ENCODE results near the gene SLC25A2.
"Not testable (repeated sequence)": the region's sequence is repeated elsewhere in the genome, so short reads cannot be mapped to it uniquely, and the experiment has no call there.

SLC25A2 gene

DNA sequence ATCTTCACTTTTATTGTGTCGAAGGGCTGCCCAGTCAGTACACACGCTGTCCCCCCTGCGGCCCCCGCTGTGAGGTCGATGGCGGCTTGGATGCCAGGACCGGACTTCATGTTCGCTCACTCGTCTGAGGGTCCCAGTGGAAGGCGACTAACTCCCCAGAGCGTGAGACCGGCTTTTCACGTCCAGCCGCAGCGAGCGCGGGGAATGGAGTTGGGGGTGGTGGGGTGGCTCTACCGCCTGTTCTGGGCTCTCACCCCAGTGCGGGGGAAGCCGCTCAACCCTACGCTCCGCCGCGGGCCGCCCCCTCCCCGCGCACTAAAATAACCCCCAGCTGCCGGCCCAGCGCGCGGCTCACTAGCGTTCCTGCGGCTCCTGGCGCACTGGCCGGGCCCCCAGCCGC, at the start of gene SLC25A2:
TSS of gene SLC25A2 (minus strand) at position 294 of the 400 bp plus-strand sequence. CDS start at position 110, 184 bp downstream.
- no peak for DNase-seq (ENCODE audit: low read depth, low spot score)

DNA sequence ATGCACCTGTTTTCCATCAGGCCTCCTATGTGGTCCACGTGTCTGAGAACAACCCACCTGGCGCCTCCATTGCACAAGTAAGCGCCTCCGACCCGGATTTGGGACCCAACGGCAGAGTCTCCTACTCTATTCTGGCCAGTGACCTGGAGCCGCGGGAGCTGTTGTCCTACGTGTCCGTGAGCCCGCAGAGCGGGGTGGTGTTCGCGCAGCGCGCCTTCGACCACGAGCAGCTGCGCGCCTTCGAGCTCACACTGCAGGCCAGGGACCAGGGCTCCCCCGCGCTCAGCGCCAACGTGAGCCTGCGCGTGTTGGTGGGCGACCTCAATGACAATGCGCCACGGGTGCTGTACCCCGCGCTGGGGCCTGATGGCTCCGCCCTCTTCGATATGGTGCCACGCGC, 47.7 kb upstream of the SLC25A2 start:
- no peak for DNase-seq (ENCODE audit: low read depth, low spot score)

DNA sequence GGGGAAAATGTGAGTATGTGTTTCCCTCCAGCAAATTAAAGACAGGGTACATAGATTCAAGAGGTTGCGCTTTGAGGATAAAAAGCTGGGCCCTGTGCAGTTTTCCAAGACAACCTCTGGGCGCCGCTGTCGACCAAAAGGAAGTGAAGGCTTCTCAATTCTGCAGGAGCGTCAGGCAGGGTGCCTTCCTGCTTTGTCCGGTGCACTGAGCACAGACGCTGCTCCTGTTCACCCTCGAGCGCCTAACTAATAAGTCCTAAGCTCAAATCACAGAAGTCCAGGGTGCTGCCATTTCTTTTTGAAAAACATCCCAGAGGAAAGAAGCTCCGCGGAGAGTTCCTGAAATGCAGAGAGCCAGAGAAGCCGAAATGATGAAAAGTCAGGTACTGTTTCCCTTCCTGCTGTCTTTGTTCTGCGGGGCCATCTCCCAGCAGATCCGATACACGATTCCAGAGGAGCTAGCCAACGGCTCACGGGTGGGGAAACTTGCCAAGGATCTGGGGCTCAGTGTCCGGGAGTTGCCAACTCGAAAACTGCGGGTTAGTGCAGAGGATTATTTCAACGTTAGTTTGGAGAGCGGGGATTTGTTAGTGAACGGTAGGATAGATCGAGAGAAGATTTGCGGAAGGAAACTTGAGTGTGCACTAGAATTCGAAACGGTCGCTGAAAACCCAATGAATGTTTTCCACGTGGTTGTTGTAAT, 46.2 kb upstream of the SLC25A2 start, which contains the start of gene PCDHGB1:
TSS of gene PCDHGB1 (plus strand) at position 183 of the 703 bp plus-strand sequence. CDS start at position 345, 162 bp downstream.
- DNase-seq (ENCODE audit: low read depth, low spot score): no peak

DNA sequence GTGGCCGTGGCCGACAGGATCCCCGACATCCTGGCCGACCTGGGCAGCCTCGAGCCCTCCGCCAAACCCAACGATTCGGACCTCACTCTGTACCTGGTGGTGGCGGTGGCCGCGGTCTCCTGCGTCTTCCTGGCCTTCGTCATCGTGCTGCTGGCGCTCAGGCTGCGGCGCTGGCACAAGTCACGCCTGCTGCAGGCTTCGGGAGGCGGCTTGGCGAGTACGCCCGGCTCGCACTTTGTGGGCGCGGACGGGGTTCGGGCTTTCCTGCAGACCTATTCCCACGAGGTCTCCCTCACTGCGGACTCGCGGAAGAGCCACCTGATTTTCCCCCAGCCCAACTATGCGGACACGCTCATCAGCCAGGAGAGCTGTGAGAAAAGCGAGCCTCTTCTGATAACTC, 42.2 kb upstream of the SLC25A2 start:
- not testable (repeated sequence) for DNase-seq (ENCODE audit: low read depth, low spot score)

DNA sequence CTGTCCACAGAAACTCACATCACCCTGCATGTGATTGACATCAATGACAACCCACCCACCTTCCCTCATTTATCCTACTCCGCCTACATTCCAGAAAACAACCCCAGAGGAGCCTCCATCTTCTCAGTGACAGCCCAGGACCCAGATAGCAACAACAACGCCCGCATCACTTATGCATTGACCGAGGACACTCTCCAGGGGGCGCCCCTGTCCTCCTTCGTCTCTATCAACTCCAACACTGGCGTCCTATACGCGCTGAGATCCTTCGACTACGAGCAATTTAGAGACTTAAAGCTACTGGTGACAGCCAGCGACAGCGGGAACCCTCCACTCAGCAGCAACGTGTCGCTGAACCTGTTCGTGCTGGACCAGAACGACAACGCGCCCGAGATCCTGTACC, 41.5 kb upstream of the SLC25A2 start:
- no peak for DNase-seq (ENCODE audit: low read depth, low spot score)

DNA sequence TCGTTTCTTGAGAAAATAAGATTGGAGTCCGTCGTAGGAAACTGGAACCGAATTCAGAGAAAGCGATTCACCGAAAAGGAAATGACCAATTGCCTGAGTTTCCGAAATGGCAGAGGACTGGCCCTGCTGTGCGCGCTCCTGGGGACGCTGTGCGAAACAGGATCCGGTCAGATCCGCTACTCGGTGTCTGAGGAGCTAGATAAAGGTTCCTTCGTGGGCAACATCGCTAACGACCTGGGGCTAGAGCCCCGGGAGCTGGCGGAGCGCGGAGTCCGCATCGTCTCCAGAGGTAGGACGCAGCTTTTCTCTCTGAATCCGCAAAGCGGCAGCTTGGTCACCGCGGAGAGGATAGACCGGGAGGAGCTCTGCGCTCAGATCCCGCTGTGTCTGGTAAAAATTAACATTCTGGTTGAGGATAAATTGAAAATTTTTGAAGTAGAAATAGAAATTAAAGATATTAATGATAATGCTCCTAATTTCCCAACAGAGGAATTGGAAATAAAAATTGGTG, 40.2 kb upstream of the SLC25A2 start:
- no peak for DNase-seq (ENCODE audit: low read depth, low spot score)

DNA sequence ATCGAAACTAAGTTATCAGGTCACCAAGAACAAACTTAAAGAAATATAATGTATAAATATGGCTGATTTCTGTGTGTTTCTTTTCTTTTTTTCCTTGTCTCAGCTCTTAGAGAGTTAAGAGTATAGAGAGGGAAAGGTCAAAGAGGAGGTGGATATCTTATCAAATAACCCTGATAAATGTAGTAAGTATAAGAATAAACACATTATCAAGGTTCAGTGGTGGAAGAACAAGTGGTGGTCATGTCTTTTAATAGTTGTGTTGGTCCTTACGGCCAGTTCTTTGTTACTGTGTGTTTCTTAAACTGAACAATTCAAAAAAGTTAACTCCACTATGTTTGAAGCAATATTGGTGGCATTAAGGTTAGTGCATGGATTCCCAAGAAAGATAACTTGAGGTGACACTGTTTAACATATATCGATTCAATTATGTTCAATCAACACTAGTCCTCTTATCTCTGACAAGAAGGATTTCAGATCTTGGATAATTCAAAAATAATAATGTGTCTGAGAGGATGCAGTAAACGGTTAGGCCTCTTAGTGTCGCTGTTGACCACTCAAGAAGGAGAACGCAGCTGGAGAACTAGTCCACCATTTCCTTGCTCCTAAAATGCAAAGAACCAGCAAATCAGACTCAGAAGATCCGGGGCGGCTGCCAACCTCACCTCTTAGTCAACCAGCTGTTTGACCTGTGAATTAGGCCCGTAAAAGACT, 39.5 kb upstream of the SLC25A2 start, which contains the start of gene PCDHGA3:
TSS of gene PCDHGA3 (plus strand) at position 588 of the 711 bp plus-strand sequence. CDS start 205 bp downstream, outside the sequence.
- no peak for DNase-seq (ENCODE audit: low read depth, low spot score)

DNA sequence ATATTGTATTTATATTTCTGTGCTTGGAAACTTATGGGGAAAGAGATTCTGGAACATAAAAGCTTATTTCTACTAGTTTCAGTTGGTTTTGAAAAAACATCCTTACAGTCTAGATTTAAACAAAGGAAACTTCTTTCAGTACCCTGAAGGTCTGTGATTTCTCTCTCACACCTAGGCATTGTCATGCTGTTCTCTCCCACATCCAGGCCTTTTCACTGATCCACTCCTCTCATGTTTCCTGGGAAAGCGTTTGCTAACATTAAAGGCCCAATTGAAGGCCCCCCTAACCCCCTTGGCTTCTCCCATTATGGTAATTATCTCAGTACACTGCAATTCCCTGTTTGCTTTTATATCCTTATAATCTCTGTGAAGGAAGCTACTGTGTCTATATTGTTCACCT, 38.9 kb upstream of the SLC25A2 start:
- DNase-seq (ENCODE audit: low read depth, low spot score): no peak

DNA sequence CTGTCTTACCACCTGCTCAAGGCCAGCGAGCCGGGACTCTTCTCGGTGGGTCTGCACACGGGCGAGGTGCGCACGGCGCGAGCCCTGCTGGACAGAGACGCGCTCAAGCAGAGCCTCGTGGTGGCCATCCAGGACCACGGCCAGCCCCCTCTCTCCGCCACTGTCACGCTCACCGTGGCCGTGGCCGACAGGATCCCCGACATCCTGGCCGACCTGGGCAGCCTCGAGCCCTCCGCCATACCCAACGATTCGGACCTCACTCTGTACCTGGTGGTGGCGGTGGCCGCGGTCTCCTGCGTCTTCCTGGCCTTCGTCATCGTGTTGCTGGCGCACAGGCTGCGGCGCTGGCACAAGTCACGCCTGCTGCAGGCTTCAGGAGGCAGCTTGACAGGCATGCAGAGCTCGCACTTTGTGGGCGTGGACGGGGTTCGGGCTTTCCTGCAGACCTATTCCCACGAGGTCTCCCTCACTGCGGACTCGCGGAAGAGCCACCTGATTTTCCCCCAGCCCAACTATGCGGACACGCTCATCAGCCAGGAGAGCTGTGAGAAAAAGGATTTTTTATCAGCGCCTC, 37.0 kb upstream of the SLC25A2 start:
- not testable (repeated sequence) for DNase-seq (ENCODE audit: low read depth, low spot score)

DNA sequence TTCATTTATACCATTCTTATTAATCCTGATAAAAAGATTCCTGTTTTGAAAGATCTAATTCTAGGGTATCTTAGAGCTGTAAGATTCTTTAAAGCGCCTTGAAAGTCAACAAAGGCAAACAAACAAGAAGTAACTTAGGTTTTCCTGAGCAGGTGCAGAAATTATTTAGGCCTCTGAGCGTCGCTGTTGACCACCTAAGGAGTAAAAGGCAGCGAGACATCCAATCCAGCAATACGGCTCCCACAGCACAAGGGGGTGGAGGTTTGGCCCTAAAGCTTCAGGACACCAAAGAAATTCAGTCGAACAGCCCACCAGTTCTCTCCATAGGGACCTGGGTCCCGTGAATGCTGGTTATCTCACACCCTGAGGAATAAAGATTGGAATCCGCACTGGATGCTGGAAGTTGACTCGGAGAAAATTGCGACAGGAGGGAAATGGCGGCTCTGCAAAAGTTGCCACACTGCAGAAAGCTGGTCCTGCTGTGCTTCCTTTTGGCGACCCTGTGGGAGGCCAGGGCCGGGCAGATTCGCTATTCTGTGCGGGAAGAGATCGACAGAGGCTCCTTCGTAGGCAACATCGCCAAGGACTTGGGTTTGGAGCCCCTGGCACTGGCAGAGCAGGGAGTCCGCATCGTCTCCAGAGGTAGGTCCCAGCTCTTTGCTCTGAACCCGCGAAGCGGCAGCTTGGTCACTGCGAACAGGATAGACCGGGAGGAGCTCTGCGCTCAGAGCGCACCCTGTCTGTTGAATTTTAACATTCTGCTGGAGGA, 34.9 kb upstream of the SLC25A2 start, which contains the start of gene PCDHGA2:
TSS of gene PCDHGA2 (plus strand) at position 223 of the 769 bp plus-strand sequence.
- no peak for DNase-seq (ENCODE audit: low read depth, low spot score)

DNA sequence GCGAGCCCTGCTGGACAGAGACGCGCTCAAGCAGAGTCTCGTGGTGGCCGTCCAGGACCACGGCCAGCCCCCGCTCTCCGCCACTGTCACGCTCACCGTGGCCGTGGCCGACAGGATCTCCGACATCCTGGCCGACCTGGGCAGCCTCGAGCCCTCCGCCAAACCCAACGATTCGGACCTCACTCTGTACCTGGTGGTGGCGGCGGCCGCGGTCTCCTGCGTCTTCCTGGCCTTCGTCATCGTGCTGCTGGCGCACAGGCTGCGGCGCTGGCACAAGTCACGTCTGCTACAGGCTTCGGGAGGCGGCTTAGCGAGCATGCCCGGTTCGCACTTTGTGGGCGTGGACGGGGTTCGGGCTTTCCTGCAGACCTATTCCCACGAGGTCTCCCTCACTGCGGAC, 28.7 kb upstream of the SLC25A2 start:
- DNase-seq (ENCODE audit: low read depth, low spot score): not testable (repeated sequence)

DNA sequence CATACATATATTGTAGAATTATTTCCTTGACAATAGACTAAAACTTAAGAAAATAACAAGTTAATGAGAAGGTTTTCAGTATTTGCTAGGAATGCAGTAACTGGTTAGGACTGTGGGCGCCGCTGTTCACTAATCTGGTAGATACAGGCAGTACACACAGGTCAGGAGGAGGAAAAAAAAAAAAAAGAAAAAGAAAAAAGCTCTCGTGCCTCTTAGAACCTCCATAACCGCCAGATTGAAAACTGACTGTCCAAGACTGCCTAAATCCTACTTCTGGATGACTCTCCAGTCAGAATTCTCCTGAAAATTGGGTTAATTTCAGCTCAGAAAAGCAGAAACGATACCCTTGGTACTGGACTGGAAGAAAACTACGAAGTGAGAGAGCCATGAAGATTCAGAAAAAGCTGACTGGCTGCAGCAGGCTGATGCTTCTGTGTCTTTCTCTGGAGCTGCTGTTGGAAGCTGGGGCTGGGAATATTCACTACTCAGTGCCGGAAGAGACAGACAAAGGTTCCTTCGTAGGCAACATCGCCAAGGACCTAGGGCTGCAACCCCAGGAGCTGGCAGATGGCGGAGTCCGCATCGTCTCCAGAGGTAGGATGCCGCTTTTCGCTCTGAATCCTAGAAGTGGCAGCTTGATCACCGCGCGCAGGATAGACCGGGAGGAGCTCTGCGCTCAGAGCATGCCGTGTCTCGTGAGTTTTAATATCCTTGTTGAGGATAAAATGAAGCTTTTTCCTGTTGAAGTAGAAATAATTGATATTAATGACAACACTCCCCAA, 26.6 kb upstream of the SLC25A2 start, which contains the start of gene PCDHGA1:
TSS of gene PCDHGA1 (plus strand) at position 216 of the 782 bp plus-strand sequence.
- no peak for DNase-seq (ENCODE audit: low read depth, low spot score)

DNA sequence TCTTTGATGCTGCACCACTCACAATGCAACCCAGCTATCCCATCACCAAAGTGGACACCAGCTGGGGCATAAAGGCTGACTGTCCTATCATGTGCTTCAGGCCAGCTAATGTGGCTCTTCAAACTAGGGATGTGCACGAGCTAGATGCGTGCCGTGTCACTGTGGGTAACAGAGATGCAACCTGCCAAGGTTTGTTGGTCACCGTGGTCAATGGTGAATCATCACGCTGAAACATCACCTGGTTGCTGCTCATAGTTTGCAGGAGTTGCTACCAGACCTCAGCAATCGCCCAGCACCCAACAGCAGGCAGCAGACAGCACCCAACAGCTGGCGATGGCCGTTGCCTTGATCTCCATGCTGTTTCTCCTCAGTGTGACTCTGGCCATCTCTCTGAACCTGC, 24.4 kb upstream of the SLC25A2 start:
- no peak for DNase-seq (ENCODE audit: low read depth, low spot score)

DNA sequence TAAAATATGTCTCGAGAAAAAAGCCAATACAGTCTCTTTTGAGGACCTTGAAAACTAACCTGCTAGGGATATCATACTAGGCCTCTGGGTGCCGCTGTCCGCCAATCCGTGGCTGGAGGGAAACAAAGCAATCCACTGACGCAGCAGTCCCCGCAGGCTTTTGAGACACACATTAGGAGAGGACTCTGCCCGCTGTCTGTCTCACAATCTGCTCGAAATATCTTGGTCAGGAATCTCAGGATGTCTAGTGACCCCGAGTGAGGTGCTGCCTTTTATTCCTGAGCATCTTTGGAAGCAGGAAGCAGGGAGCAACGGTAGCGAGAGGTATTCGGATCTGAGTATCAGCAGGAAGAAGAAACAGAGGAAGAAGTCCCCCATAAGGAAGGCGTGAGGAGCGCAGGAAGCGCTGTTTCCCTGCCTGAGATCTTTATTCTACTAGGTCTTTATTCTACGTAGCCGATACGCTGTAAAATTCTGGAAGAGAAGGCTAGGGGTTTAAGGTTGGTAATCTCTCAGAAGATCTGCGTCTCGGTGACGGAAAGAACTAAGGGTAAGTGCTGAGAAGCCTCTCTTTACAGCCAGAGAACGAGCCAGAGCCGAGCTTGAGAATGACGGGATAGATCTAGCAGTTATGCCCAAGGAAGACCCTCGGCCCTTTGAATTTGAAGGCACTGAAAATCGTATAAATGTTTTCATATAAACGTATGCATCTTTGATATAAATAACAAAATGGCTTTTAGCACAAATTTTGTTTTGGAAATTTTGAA, 22.4 kb upstream of the SLC25A2 start:
- peak; percentile 34 for DNase-seq (ENCODE audit: low read depth, low spot score)

DNA sequence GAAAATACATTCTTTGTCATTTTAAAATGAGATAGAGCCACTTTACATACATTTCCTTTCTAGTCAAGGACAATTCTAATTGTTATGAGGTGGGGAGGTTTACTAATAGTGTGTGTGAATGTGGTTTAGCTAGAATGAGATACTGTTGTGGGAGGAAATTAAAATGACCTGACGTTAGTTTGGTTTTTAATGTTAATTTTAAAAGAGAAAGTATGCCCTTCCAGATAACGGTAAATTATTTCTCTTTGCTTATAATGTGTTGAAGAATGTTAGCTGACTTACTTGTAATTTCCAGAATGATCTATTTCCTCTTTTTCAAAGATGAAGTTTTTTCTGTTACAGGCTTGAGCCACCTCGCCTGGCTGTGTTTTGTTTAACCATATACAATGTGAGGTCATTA, 18.4 kb upstream of the SLC25A2 start:
- DNase-seq (ENCODE audit: low read depth, low spot score): no peak

DNA sequence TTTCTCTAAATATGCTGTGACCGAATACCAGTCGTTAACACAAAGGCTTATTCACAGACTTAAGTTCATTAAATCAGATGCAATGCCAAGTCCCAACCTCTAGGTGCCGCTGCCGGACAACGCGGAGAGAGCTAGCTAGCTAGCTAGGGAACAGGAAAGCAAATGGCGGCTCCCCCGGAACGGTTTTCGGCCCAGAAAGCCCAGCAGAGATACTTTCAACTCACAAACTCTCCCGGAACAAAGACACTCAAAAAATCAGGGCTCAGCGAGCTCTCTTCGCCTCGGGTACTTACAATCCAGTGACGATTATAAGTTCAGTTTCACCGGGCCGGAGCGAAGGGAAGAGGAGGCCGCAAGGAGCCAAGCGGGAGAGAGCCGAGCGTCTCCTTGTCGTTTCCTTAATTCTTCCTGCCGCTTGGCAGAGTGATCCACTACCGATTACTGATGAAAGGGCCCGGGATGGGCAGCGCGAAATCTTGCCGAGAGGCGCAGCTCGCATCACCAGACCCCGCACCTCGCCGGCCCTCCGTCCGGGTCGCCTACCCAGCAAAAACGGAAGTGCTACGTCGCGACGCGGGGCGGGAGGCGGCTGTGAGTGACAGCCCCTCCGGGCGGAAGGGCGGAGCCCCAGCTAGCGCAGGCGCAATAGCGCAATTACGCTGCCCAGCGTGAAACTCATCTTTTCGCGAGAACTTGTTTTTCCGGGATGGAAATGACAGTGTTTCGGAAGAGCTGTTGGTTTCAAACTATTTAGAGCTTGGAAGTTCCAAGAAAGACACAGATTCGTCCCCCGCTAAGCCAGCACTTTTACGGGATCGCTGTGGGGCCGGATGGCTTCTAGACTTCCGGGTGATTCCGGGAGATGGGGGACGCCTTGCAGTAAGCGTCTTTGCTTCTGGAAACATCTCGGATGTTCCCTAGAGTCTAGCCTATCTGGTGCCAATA, 16.6 kb upstream of the SLC25A2 start, which contains the start of gene TAF7:
TSS of gene TAF7 (minus strand) at position 560 of the 945 bp plus-strand sequence. CDS start 740 bp downstream, outside the sequence.
- peak; percentile 85 for DNase-seq (ENCODE audit: low read depth, low spot score)

DNA sequence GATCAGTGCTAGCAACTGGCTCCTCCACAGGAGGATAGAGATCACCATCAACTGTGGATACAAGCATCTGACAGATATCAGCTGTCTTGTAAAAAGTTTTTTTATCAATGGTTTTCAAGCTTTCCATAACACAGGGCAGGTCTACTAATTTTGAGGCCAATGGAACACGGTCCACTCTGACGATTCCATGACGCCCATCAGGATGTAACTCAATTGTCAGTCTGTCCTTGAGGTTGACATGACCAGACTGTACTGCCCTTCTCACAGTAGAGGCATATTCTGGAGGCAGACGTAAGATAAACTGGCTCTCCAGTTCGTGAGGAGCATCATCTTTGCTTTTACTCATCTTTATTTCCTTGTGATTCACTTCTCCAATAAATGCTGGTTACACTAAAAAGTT, 15.8 kb upstream of the SLC25A2 start:
- DNase-seq (ENCODE audit: low read depth, low spot score): no peak

DNA sequence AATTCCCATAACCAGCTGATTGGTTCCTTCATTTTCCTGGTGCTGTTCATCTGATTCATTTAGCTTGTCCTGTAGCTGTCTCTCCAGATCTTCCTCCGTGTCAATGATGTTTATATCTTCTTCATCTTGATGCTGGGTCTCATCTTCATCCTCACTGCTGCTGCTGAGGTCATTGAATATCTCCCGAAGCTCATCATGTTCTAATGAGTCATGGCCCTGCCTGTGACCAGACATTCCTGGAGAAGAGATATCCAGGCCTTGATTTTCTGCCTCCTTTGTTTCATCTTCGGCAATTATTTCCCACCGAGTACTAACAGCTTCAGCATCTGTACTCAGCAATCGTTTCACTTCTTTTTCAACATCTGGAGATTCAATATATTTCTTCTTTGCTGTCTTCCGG, 15.4 kb upstream of the SLC25A2 start:
- no peak for DNase-seq (ENCODE audit: low read depth, low spot score)

Measured in activated CD4-positive, CD25-positive, alpha-beta regulatory T cell treated with anti-CD3 and anti-CD28 coated beads, Interleukin-2, amount 50 U/mL, for 16 hours (primary cell).